ENCODE measurements around the gene RPP21.

GRCh38 chr6:30360139-30360538, 15.2 kb downstream of the RPP21 start:
- TF ChIP-seq, protein P1, sequence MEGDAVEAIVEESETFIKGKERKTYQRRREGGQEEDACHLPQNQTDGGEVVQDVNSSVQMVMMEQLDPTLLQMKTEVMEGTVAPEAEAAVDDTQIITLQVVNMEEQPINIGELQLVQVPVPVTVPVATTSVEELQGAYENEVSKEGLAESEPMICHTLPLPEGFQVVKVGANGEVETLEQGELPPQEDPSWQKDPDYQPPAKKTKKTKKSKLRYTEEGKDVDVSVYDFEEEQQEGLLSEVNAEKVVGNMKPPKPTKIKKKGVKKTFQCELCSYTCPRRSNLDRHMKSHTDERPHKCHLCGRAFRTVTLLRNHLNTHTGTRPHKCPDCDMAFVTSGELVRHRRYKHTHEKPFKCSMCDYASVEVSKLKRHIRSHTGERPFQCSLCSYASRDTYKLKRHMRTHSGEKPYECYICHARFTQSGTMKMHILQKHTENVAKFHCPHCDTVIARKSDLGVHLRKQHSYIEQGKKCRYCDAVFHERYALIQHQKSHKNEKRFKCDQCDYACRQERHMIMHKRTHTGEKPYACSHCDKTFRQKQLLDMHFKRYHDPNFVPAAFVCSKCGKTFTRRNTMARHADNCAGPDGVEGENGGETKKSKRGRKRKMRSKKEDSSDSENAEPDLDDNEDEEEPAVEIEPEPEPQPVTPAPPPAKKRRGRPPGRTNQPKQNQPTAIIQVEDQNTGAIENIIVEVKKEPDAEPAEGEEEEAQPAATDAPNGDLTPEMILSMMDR (IDR thresholded peaks at IDR 0.05) = no peak
- no peak for TF ChIP-seq POLR2AphosphoS5 (IDR thresholded peaks at IDR 0.05)
